SIG-M5 (cell line): Measurements from ENCODE around the gene XRCC4.

Experiments used
- DNase-seq: peaks from one replicate; lab custom pipeline; 2025; lab: John Stamatoyannopoulos, UW

XRCC4 gene

DNA sequence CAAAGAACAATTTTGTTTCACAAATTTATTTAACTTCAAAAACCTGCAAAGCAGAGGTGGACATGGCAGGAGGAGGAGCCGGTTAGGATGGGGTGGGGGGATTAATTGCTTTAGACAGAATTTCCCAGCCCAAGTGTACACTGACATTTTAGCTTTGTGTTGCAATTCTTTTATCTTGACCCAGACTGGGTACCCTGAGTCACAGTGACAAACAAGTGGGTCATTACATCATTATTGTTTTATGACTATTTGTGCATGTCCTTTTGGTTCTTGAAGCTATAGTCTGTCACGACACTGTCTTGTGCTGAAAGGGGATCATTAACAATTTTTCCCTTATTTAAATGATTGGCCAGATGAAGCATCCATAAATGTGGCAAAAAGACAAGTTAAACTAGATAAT, 309.7 kb downstream of the XRCC4 start:
- DNase-seq = no peak

DNA sequence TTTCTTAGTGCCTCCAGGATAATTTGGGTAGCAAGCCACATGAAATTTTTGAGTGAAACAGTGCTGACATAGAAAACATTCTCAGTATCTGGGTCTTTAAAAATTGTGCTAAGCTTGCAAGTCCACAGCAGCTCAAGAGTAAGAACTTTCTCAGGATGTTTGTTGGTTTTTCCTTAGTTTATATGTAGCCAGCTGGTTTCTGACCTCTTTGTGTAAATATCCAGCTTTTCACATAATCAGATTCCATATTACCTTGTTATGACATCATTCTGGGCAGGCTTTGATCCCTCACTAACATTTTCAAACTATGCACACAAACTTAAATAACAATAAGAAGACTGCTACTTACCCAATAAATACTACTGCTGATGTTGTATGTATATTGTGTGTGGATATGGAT, 311.3 kb downstream of the XRCC4 start:
- DNase-seq = no peak

DNA sequence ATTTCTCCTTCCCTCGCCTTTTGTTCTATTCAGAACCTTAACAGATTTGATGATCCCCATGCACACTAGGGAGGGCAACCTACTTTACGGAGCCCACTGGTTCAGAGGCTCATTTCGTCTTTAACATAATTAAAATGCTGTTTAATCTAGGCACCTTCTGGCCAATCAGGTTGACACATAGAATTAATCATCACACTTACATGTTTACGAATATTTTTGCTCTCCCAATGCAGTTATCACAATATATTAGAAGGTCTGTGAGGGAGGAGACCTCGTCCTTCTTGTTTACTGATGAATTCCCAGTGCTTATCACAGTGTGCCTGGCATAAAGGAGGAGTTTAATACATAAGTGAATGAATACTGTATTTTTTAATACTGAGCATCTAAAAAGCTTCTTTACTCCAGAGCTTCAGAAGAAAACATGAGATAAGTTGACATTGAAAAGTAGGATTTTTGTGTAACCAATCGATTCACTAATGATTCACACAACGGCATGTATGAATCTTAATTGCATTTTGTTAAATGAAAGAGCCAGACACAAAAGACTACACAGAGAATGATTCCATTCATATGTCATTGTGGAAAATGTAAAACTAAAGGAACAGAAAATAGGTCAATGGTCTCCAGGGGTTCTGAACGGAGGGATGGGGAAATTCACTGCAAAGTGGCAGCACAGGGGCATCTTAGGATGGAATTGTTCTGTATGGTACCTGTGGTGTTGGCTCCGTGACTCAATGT, 315.6 kb downstream of the XRCC4 start:
- DNase-seq = no peak

DNA sequence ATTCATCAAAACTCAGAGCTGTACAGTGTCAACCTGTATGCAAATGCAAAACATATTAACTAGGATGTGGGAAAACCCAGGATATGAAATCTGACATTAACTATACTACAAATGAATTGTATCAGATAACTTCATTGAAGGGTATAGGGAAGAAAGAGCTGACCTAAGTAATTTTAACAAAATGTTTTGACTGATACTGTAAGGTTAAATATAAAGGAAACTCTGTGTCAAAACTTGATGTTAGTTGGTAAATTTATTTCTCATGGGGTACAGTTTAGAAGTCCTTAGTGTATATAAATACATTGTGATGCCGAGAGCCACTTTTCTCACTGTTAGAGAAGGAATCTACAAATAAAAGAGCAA, 316.1 kb downstream of the XRCC4 start:
- DNase-seq = no peak

DNA sequence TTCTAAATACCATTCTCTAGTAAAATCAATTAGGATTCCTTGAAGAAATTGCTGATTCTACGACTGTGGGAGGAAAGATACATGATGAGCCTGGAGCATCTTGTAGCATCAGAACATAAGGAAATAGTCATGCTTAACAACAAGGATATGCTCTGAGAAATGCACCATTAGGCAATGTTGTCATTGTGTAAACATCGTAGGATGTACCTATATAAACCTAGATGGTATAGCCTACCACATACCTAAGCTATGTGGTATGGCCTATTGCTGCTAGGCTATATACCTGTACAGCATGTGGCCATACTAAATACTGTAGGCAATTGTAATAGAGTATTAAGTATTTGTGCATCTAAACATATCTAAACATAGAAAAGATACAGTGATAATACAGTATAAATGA, 316.8 kb downstream of the XRCC4 start:
- DNase-seq = no peak

DNA sequence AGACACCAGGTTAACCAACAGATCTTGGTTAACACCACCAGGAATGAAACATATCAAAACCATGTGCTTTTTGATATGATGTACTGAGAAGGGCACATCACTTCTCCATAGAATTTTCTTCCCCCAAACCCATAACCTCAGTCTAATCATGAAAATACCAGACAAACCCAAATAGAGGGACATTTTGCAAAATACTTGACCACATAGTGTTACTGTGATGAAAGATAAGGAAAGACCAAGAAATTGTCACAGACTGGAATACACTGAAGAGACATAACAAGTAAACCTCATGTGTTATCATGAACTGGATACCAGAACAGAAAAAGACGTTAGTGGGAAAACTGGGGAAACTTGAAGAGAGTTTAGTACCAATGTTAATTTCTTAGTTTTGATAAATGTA, 319.3 kb downstream of the XRCC4 start:
- DNase-seq = no peak

DNA sequence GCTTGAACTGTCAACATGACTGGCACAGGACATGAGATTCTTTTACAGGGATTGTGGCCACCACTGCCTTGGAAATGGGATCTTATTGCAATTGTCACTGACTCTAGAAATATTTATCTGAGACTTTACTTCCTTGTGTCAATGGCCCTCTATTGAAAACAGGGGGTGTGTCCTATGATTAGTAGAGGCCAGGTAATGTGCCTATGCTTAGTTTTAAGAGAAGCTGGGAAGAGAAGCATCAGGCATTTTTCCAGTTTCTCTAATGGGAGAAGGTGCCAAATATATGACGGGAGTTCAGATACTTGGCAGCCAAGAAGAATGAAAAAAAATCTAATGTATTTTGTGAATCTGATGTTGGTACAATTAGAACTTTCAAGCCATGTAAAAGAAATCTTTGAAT, 320.3 kb downstream of the XRCC4 start:
- no peak for DNase-seq

DNA sequence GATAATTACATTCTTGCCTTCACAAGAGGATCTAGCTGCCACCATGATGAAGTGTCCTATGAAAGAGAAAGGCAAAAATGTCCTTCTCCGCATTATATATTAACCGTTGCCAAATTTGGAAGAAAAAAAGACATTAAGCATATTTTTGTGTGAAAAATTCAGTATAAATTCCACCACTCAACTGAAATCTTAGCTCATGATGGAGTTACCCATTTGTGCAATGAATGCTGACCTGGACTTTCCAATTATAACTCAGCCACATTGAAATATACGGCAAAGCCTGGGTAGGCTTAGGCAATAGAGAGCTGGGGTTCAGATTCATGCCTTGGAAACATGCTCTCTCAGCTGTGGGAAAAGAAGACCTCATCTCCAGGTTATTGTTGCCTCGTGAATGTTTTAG, 322.9 kb downstream of the XRCC4 start:
- DNase-seq = no peak

DNA sequence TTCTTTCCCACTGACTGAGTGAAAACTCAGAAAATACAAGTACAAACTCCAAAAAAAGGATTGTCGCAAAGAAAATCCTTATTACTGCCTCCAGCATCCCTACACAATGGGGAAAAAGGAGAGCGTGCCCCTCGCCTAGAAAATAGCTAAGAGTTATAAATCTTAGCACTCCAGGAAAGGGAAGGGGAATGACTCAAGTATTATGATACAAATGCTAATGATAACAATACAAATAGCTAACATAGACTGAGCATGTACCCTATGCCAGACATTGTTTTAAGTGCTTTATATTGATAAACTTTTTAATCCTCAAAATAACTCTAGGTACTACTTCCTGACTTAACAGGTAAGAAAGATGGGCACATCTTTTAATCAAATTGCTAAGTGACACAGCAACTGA, 323.4 kb downstream of the XRCC4 start:
- DNase-seq = no peak

DNA sequence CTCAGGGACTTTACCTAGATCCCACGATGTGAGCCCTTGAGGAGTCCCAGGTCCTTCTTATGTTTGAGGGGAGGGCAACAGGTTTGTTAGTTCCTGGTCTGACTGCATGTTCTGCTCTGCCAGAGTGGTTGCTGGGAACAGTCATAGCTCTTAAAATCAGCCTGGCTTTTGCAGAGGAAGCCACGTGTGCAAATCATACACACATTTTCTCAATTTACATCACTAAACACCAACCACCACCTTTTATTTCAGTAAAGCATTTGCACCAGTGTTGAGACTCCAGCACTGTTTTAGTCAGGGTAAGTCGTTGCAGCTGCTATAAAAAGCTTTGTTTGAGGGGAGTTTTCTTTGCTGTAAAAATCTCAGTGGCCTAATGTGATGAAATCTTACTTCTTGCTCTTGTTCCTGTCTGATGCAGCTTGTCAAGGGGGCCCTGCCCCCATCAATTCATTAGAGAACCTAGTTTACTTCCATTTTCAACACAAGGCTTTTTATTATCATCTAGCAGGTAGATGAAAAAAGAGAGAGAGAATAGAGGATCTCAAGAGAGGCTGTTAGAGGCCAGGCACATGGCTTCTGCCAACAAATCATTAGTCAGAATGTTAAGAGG, 323.9 kb downstream of the XRCC4 start:
- DNase-seq = peak; percentile 11

DNA sequence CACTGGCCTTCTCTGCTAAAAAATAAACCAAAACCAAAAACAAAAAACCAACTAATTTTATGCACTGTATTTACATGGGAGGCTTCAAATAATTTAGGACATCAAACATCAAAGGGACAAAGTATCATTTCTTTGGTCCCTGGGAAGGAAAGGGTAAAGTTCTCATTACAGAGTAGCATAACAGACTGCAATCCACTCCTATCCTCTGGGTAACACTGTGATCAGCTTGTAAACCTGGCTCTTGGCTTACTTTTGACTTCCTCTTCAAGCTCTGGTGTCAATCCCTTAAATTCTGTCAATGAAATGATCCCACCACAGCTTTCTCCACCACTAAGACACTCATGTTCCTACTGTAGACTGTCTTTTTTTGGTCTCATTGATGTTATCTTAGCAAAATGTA, 324.4 kb downstream of the XRCC4 start:
- no peak for DNase-seq
